Superior temporal gyrus (tissue), 1 donor: ENCODE results near the gene KLK7.

ENCODE experiments used
- DNase-seq: peaks from one replicate; pipeline ENCODE4 v3.0.0-alpha.2; 2016; ENCODE audit errors: extremely low spot score

The KLK7 gene

GRCh38 chr19:50933640-50934039, 50.1 kb downstream of the KLK7 start:
- no peak for DNase-seq

GRCh38 chr19:50932690-50933083, 51.0 kb downstream of the KLK7 start:
- DNase-seq: no peak

- DNase-seq: no peak
Measured at GRCh38 chr19:50932018-50932689, 51.6 kb downstream of the KLK7 start.

- DNase-seq: no peak
Measured at GRCh38 chr19:50931023-50931422, 52.7 kb downstream of the KLK7 start.

GRCh38 chr19:50928831-50929230, 54.9 kb downstream of the KLK7 start:
- no peak for DNase-seq
